ENCODE measurements around the gene ATP10A.

- no peak for TF ChIP-seq POLR2A (IDR thresholded peaks at IDR 0.05; ENCODE audit: borderline replicate concordance, extremely low read depth, insufficient read depth, insufficient read length)
- TF ChIP-seq, protein P1, sequence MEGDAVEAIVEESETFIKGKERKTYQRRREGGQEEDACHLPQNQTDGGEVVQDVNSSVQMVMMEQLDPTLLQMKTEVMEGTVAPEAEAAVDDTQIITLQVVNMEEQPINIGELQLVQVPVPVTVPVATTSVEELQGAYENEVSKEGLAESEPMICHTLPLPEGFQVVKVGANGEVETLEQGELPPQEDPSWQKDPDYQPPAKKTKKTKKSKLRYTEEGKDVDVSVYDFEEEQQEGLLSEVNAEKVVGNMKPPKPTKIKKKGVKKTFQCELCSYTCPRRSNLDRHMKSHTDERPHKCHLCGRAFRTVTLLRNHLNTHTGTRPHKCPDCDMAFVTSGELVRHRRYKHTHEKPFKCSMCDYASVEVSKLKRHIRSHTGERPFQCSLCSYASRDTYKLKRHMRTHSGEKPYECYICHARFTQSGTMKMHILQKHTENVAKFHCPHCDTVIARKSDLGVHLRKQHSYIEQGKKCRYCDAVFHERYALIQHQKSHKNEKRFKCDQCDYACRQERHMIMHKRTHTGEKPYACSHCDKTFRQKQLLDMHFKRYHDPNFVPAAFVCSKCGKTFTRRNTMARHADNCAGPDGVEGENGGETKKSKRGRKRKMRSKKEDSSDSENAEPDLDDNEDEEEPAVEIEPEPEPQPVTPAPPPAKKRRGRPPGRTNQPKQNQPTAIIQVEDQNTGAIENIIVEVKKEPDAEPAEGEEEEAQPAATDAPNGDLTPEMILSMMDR (IDR thresholded peaks at IDR 0.05 in 2 of 3, conservative IDR thresholded peaks at IDR 0.05 in 1 of 3; ENCODE audit: borderline replicate concordance in 1 of 3, insufficient read depth in 1 of 3, low read depth in 2 of 3, low read length in 2 of 3), result no peak
- TF ChIP-seq ZNF274 (IDR thresholded peaks at IDR 0.05; ENCODE audit: low read depth, low read length), result no peak
- TF ChIP-seq SIN3A (IDR thresholded peaks at IDR 0.05; ENCODE audit: low read depth), result no peak
- TF ChIP-seq, protein P2, sequence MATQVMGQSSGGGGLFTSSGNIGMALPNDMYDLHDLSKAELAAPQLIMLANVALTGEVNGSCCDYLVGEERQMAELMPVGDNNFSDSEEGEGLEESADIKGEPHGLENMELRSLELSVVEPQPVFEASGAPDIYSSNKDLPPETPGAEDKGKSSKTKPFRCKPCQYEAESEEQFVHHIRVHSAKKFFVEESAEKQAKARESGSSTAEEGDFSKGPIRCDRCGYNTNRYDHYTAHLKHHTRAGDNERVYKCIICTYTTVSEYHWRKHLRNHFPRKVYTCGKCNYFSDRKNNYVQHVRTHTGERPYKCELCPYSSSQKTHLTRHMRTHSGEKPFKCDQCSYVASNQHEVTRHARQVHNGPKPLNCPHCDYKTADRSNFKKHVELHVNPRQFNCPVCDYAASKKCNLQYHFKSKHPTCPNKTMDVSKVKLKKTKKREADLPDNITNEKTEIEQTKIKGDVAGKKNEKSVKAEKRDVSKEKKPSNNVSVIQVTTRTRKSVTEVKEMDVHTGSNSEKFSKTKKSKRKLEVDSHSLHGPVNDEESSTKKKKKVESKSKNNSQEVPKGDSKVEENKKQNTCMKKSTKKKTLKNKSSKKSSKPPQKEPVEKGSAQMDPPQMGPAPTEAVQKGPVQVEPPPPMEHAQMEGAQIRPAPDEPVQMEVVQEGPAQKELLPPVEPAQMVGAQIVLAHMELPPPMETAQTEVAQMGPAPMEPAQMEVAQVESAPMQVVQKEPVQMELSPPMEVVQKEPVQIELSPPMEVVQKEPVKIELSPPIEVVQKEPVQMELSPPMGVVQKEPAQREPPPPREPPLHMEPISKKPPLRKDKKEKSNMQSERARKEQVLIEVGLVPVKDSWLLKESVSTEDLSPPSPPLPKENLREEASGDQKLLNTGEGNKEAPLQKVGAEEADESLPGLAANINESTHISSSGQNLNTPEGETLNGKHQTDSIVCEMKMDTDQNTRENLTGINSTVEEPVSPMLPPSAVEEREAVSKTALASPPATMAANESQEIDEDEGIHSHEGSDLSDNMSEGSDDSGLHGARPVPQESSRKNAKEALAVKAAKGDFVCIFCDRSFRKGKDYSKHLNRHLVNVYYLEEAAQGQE (IDR thresholded peaks at IDR 0.05; ENCODE audit: low read depth), result no peak
- TF ChIP-seq EZH2phosphoT487 (IDR thresholded peaks at IDR 0.05; ENCODE audit: borderline replicate concordance), result no peak
- no peak for TF ChIP-seq JUND (IDR thresholded peaks at IDR 0.05)
- no peak for TF ChIP-seq POLR2AphosphoS5 (IDR thresholded peaks at IDR 0.05; ENCODE audit: low read depth, low read length)
- no peak for TF ChIP-seq EZH2 (IDR thresholded peaks at IDR 0.05)
- TF ChIP-seq, protein P3, sequence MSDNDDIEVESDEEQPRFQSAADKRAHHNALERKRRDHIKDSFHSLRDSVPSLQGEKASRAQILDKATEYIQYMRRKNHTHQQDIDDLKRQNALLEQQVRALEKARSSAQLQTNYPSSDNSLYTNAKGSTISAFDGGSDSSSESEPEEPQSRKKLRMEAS (IDR thresholded peaks at IDR 0.05), result no peak
Measured at GRCh38 chr15:25812845-25813244, 50.3 kb downstream of the ATP10A start.
